SK-N-SH treated with all-trans-retinoic acid at 6 μM for 48 hours (cell line): ENCODE measurements around the gene CRYM.

Experiments
- BACH2 ChIP-seq: fragments of 250-450 bp; sonication (Bioruptor Pico); IDR thresholded peaks from 2 replicates; pipeline ENCODE4 v1.9.0; 2021; ENCODE audit warnings: mild to moderate bottlenecking, borderline replicate concordance
- CSDC2 ChIP-seq: fragments of 250-450 bp; sonication (Bioruptor Pico); IDR thresholded peaks from 2 replicates; pipeline ENCODE4 v1.5.0; 2020; ENCODE audit warnings: mild to moderate bottlenecking, moderate library complexity
- ESRRG ChIP-seq: fragments of 250-450 bp; sonication (Bioruptor Pico); IDR thresholded peaks from 2 replicates; pipeline ENCODE4 v1.6.1; 2021; ENCODE audit warnings: mild to moderate bottlenecking
- ISL1 ChIP-seq: fragments of 250-450 bp; sonication (Bioruptor Pico); IDR thresholded peaks from 2 replicates; pipeline ENCODE4 v2.1.2; 2022; ENCODE audit warnings: mild to moderate bottlenecking, moderate library complexity
- RARB ChIP-seq: fragments of 250-450 bp; sonication (Bioruptor Pico); IDR thresholded peaks from 2 replicates; pipeline ENCODE4 v1.8.0; 2021; ENCODE audit warnings: mild to moderate bottlenecking, moderate library complexity
- SNAI2 ChIP-seq: fragments of 250-450 bp; sonication (Bioruptor Pico); IDR thresholded peaks from 2 replicates; pipeline ENCODE4 v1.5.0; 2020; ENCODE audit warnings: mild to moderate bottlenecking, moderate library complexity
- TOX ChIP-seq: fragments of 250-450 bp; sonication (Bioruptor Pico); IDR thresholded peaks from 2 replicates; pipeline ENCODE4 v1.8.0; 2021; ENCODE audit warnings: mild to moderate bottlenecking, moderate library complexity, borderline replicate concordance
- ZC3H10 ChIP-seq: fragments of 250-450 bp; sonication (Bioruptor Pico); IDR thresholded peaks from 2 replicates; pipeline ENCODE4 v1.5.1; 2021; ENCODE audit warnings: mild to moderate bottlenecking, moderate library complexity
- ZNF565 ChIP-seq: fragments of 450-650 bp; formaldehyde crosslinking; conservative IDR thresholded peaks from 2 replicates; pipeline ENCODE4 v1.5.0; 2020; ENCODE audit warnings: low read depth, mild to moderate bottlenecking, moderate library complexity
- ZNF8 ChIP-seq: fragments of 450-650 bp; formaldehyde crosslinking; IDR thresholded peaks from 2 replicates; pipeline ENCODE4 v1.5.0; 2020; ENCODE audit warnings: mild to moderate bottlenecking, moderate library complexity
- TF ChIP-seq, protein P1 (sequence below): fragments of 250-450 bp; sonication (Bioruptor Pico); IDR thresholded peaks from 2 replicates; pipeline ENCODE4 v1.8.0; 2020; ENCODE audit warnings: mild to moderate bottlenecking, moderate library complexity, borderline replicate concordance
- TF ChIP-seq, protein P2 (sequence below): fragments of 250-450 bp; sonication (Bioruptor Pico); IDR thresholded peaks from 2 replicates; pipeline ENCODE4 v1.5.1; 2021; ENCODE audit warnings: mild to moderate bottlenecking, moderate library complexity
- TF ChIP-seq, protein P3 (sequence below): fragments of 250-450 bp; sonication (Bioruptor Pico); IDR thresholded peaks from 2 replicates; pipeline ENCODE4 v1.8.0; 2021; ENCODE audit warnings: low read depth, mild to moderate bottlenecking, moderate library complexity, borderline replicate concordance
- TF ChIP-seq, protein P4 (sequence below): fragments of 250-450 bp; sonication (Bioruptor Pico); IDR thresholded peaks from 2 replicates; pipeline ENCODE4 v1.5.1; 2020; ENCODE audit warnings: low read depth, mild to moderate bottlenecking, moderate library complexity

DNA sequence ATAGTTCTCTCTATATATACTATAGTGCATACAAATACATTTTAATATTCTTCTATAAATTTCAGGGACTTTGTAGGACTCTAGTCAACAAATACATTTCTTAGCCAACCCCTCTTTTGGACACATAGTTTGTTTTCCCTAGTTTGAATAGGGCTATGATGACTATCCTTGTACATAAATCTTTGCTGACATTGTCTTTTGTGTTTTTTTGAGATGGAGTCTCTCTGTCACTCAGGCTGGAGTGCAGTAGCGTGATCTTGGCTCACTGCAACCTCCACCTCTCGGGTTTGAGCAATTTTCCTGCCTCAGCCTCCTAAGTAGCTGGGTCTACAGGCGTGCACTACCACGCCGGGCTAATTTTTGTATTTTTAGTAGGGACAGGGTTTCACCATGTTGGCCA lies 41.3 kb downstream of the CRYM start:
- TF ChIP-seq TOX (no peak), ZC3H10 (CRISPR knock-in tag) (no peak), RARB (no peak), SNAI2 (CRISPR knock-in tag) (no peak), ZNF565 (no peak), CSDC2 (CRISPR knock-in tag) (no peak), ZNF8 (CRISPR knock-in tag) (no peak), BACH2 (CRISPR knock-in tag) (no peak), ESRRG (CRISPR knock-in tag) (no peak), ISL1 (CRISPR knock-in tag) (no peak)
- TF ChIP-seq, protein P1, sequence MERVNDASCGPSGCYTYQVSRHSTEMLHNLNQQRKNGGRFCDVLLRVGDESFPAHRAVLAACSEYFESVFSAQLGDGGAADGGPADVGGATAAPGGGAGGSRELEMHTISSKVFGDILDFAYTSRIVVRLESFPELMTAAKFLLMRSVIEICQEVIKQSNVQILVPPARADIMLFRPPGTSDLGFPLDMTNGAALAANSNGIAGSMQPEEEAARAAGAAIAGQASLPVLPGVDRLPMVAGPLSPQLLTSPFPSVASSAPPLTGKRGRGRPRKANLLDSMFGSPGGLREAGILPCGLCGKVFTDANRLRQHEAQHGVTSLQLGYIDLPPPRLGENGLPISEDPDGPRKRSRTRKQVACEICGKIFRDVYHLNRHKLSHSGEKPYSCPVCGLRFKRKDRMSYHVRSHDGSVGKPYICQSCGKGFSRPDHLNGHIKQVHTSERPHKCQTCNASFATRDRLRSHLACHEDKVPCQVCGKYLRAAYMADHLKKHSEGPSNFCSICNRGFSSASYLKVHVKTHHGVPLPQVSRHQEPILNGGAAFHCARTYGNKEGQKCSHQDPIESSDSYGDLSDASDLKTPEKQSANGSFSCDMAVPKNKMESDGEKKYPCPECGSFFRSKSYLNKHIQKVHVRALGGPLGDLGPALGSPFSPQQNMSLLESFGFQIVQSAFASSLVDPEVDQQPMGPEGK (CRISPR knock-in tag): no peak
- TF ChIP-seq, protein P2, sequence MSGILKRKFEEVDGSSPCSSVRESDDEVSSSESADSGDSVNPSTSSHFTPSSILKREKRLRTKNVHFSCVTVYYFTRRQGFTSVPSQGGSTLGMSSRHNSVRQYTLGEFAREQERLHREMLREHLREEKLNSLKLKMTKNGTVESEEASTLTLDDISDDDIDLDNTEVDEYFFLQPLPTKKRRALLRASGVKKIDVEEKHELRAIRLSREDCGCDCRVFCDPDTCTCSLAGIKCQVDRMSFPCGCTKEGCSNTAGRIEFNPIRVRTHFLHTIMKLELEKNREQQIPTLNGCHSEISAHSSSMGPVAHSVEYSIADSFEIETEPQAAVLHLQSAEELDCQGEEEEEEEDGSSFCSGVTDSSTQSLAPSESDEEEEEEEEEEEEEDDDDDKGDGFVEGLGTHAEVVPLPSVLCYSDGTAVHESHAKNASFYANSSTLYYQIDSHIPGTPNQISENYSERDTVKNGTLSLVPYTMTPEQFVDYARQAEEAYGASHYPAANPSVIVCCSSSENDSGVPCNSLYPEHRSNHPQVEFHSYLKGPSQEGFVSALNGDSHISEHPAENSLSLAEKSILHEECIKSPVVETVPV (CRISPR knock-in tag): no peak
- TF ChIP-seq, protein P3, sequence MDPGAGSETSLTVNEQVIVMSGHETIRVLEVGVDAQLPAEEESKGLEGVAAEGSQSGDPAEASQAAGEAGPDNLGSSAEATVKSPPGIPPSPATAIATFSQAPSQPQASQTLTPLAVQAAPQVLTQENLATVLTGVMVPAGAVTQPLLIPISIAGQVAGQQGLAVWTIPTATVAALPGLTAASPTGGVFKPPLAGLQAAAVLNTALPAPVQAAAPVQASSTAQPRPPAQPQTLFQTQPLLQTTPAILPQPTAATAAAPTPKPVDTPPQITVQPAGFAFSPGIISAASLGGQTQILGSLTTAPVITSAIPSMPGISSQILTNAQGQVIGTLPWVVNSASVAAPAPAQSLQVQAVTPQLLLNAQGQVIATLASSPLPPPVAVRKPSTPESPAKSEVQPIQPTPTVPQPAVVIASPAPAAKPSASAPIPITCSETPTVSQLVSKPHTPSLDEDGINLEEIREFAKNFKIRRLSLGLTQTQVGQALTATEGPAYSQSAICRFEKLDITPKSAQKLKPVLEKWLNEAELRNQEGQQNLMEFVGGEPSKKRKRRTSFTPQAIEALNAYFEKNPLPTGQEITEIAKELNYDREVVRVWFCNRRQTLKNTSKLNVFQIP (CRISPR knock-in tag): no peak
- TF ChIP-seq, protein P4, sequence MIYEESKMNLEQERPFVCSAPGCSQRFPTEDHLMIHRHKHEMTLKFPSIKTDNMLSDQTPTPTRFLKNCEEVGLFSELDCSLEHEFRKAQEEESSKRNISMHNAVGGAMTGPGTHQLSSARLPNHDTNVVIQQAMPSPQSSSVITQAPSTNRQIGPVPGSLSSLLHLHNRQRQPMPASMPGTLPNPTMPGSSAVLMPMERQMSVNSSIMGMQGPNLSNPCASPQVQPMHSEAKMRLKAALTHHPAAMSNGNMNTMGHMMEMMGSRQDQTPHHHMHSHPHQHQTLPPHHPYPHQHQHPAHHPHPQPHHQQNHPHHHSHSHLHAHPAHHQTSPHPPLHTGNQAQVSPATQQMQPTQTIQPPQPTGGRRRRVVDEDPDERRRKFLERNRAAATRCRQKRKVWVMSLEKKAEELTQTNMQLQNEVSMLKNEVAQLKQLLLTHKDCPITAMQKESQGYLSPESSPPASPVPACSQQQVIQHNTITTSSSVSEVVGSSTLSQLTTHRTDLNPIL (CRISPR knock-in tag): no peak
